GM21367 (cell line): ENCODE data around the gene KCNS3.

Experiments
- ATAC-seq: cut with Tn5 transposase; IDR thresholded peaks from one replicate; pipeline ENCODE4 v1.9.1; 2021; ENCODE audit not compliant: unreplicated experiment

KCNS3 gene

DNA sequence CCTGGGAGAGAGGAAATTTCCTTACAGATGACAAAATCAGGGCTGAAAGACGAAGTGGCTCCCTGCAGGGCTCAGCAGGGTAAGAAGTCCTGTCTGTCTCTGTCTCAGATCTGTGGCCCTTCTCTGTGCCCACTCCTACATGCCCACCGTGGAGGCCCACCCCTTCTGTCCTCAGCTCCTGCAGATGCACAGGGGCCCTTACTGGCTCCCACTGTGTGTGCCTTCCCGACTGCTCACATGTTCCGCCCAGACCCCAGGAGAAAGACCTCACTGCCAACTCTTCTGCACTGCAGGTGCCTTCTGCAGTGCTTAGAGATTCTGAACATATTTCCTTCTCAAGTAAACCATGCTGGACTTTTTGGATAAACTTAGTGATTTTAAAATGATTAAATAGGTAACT lies 1.9 kb upstream of the KCNS3 start:
- ATAC-seq, result no peak

DNA sequence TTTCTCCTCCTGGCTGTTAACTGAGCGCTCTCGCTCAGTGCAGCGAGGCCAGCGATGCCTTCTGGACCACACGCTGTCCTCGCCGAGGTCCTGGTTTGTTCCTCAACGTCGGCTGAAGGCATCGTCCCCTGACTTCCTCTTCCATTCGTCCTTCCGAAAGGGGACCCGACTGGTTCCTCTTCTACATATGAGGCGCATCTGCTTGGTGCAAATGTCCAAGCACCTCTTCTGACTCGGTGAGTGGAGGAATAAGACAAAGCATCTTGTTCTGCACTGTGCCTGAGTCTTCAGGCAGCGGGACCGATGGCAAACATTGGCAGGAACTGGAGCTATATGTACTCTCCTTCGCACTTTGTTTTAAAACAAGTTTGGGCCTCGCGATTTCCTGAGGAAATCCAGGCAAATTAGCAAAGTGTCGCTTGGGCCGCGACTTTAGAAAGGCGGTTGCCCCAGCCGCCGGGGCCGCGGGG lies 621 bp upstream of the KCNS3 start:
- peak; percentile 11 for ATAC-seq

DNA sequence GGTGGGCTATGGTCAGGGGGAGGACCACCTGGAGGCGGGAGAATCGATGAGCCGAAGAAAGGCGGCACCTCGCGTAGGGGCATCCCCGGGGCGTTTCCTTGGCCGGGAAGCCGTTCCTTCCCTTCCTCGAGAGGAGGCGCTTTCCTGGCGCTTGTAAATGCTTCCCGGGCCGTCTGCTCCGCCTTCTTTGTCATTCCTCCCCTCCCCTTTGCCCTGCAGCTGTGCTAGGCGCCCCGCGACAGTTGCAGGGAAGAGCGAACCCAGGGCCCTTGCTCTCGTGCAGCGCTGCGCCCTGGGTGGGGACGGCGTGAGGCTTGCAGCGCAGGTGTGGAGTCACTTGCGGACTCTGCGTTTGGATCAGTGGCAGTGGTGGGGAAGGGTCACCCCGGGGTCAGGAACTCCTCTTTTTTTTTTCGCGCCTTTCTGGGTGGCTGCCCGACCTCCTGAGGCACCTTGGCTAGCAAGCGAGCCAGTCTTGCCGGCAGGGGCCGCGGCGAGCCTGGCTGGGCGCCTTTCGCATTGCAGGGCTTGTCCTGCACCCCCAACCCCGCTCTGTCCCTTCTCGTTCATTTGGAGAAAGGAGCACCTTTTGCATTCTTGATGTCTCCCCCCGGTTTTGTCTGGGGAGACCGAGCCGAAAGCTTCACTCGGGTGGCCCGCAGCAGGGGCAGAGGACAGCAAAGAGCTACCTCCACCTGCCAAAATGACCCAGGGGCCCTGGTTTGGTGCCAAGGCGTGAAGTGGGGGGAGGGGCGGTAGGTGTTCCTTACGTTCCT lies 858 bp downstream of the KCNS3 start:
- no peak for ATAC-seq

DNA sequence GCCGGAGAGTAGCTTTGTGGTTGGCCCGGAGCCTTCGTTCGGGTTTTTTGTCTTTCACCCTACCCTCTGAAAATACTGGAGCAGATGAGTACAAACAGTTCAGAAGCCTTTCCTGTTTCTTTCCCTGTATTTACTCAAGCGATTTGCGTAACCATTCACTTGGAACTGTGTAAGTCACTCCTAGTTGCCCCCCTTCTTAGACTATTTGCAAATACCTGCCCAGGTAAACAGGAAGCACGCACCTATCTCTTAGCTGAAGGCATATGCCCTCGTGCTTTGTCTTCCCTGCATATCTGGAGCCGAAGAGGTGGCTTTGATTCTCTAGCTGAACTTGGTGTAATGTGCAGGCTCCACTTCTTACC lies 1.4 kb downstream of the KCNS3 start:
- no peak for ATAC-seq

DNA sequence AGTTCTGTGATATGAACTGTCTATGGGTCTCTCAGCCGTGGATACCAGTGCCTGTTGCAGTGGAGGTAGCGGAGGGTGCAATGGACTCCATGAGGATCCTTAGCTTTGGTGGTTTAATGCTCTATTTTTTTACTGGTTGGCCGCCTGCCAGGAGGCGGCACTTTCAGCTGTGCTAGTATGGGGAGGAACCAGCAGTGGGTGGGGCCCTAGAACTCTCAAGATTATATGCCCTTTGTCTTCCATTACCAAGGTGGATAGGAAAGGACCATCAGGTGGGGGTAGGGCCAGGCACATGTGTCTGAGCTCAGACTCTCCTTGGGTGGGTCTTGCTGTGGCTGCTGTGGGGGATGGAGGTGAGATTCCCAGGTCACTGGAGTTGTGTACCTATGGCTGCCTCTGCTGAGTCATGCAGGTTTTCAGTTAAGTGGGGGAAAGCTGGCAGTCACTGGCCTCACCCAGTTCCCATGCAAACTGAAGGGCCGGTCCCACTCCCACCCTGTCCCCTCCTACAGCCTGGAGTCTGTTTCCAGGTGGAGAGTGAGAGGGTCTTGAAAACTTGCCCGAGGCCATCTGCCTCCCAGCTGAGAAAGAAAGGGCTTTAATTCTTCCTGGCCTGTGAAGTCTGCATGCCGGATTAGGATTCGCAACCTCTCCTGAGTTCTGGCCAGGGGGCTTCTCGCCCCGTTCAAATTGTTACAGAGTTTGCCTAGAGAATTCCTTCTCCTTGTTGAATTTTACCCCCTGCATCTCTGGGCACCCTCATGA lies 14.5 kb downstream of the KCNS3 start:
- no peak for ATAC-seq

DNA sequence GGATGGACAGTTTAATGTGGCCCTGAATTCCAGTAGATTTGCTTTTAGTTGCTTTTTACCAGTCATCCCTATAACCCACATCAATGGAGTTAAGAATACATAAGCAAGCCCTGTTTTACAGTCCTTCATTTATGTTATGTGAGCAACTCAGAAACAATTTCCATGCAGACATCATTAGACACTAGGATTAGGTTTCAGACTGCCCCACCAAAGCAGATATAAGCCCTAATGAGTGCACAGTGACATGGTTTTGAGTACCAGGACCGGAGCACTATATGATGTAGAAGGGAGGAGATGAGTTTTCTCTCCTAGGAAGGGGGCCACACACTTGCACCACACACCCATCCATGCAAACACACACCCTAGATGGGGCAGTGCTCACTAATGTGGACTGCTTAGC lies 15.5 kb downstream of the KCNS3 start:
- ATAC-seq, result no peak

DNA sequence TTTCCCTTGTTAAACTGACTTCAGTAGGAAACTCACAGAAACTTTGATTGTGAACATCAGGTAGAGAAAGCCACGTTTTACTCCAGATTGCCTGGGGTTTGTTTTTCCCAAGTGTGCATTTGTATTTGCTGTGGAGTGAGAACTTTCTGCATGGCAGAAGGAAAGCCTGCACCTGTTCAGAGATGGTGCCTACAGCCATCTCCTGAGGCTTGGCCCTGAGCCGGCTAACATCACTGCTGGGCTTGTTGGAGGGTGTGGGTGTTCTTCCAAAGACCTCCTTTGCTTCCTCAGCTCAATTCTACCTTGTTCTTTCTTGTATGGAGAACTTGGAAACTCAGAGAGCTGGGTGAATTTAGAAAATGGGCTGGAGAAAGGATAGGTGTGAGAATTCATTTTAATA lies 16.1 kb downstream of the KCNS3 start:
- no peak for ATAC-seq

DNA sequence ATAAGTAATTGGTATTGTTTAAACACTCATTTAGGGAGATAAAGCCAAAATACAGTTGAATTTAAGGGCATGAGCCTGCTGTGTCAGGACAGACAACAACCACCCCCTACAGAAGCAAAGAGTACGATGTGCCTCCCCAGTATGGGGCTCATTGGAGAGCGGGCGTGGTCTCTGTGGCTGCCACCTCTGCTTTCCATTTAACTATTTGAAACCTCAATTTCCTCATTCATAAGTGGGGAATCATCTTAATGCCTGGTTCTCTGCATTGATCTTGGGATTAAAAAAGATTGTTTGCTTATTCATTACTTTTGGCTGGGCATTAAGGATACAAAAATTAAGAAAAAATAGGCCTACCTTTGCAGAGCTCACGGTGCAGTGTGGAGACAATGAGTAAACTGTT lies 21.4 kb downstream of the KCNS3 start:
- ATAC-seq, result no peak

DNA sequence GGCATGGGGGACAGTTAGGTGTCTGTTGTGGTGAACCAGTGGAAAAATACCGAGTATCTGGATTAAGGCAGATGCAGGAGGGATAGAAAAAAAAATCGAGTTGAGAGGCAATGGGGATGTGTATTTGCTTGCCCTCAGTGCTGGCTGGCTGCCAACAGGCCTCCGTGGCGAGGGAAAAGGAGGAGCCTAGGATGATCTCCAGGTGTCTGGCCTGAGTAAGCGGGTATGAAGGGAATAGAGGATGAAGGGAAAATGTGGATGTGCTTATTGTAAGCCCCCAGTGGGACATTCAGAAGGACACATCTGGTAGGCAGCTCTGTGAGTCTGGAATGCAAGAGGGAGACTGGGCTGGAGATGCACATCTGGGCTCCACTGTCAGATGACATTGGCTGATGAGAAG lies 22.8 kb downstream of the KCNS3 start:
- no peak for ATAC-seq

DNA sequence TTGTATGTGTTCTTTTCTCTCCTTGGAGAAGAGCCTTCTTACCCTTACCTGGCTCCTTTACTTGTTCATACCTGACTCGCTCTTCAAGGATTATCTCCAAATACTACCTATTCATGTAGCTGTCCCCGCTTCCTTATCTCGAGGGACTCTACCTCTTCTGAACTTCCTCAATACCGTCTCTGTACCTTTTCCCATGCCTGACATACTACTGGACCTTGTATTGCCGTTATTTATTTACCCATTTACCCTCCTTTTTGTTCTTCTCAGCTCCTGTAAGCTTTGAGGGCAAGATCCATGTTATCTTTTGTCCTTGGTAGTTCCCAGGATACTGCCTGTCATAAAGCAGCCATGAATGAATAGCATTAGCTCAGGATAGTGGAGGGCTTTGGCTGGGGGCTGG lies 32.5 kb downstream of the KCNS3 start:
- ATAC-seq, result no peak

DNA sequence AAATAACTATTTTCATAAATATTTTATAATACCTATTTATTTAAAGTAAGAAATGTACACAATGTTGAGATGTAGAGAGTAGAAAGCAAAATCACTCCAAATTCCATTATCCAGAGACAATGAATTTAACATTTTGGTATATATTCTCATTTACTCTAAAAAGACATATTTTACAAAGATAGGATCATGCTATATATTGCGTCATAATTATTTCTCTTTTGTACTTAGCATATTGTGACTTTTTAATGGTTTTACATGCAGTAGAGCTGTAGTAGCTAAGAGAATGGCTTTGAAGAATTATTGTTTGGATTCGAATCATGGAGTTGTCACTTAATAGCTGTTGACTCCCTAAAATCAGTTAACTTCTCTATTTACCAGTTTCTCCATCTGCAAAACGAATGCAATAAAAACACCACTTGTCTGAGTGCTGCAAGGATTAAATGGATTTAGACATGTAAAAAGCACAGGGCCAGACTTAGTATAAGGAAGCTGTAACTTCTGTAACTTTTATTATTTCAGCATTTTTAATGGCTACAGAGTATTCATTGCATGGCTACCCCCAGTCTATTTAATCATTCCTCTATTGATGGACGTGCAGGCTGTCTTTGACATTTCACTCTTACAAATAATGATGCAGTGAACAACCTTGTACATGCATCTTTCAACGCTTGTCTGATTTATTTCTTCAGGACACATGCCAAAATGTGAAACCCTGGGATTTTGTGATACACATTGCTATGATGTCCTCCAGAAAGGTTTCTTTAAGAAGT lies 33.2 kb downstream of the KCNS3 start:
- ATAC-seq, result no peak

DNA sequence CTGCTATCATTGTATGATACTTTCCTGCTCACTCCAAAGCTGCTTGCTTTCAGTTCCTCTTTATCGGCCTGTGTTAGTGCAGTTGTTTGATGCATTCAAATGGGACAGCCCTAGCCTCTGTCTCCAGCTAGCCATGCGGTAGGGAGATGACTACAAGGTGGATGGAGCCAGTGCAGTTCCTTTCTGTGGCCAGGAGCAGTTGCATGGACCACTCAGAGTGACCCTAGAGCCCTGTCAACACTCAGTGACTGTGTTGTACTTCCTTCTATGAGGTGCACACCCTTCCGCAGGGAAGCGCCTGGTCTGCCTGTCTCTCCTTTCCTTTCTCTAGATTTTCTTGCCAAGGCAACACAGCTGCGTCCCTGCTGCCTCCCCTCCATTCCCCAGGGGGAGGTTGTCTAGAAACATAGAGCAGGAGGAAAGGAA lies 33.8 kb downstream of the KCNS3 start:
- ATAC-seq, result peak; percentile 99

DNA sequence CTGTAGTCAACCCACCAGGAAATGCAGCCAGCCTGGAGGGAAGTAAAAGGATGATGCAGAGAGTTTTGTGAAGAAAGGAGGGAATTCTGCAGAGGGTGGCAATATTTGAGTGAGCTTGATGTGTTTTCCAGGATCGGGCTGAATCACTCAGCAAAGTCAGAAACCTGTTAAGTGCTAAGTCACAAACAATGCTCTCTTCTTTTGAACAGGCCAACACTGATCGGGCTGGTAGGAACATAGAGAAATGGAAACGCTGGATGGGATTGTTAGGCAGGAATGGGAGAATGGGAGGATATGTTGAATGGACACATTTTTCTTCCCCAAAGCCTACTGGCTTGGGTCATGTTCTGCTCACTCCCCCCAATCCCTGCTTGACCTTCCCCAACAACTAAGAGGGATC lies 36.6 kb downstream of the KCNS3 start:
- ATAC-seq, result no peak

DNA sequence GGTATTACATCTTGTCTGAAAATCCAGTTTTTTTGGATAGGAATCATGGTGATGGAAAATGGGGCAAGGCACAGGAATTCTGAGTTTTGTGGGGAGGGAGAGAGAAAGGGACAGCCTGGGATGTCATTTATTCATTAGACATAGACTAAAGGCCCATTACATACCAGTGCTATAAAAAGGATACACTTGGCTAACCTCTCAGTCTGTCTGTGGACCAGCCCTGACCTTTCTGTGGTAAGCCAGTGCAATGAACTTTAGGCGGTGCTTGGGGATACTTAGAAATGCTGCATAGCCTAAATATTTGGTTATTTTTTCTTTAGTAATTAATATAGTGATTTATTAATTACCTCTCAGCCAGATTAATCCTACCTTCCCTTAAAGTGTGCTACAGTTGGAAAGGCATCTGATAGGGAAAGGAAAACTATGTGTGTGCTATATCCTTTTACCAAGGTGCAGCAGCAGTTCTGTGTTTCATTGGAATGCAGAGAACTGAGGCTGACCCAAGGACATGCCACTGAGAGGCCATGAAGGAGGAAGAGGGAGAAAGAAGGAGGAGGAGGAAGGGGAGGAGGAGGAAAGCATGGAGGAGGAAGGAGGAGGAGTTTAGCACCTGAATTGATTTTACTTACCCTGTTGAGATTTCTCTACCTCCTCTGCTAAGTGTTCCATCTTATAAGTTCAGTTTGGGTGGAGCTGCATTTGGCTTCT lies 37.5 kb downstream of the KCNS3 start:
- ATAC-seq, result no peak

DNA sequence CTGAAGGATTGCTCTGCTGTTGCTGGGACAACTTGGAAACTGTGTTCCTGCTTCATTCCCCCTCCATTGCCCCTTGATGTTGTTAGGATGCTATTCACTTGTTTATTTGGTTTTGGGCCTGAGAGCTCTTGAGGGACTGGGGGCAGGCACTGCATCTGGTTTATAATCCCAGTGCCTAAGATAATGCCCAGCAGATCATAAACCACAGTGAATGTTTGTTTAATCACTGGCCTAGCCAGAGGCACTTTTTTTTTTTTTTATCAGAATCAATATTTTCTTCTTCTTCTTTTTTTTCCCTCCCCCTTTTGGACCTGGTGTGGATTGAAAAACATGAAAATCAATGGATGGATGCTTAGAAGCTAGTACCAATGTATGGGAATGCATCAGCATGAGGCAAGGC lies 38.1 kb downstream of the KCNS3 start:
- ATAC-seq, result no peak

DNA sequence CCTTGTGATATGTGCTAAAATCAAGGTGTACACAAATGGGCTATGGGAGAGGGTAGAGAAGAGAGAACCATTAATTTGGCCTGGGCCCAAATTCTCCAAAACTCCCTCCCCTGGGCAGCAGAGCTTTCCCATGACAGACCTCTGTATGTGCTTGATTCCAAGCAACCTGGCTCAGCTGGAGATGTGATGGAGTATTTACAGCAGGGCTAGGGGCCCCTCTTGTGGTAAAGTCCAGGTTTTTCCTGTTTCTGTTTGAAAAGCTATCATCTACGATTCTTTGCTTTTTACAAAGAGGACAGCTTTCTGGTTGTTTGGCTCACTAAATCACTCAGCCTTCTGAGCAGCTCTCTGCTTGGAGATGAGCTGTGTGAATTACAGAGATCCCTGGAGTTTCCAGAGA lies 40.3 kb downstream of the KCNS3 start:
- no peak for ATAC-seq

DNA sequence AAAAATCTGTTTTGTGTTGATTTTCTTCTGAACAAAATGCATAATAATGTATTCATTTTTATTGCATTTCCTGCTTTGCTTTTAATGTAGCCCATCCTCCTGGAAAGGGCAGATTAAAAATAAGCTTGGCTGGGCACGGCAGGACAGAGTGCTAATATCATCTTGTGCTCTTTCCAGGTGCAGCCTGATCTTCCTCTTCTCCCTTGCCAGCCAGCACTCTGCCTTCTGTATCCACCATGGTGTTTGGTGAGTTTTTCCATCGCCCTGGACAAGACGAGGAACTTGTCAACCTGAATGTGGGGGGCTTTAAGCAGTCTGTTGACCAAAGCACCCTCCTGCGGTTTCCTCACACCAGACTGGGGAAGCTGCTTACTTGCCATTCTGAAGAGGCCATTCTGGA lies 52.3 kb downstream of the KCNS3 start:
- ATAC-seq, result no peak

DNA sequence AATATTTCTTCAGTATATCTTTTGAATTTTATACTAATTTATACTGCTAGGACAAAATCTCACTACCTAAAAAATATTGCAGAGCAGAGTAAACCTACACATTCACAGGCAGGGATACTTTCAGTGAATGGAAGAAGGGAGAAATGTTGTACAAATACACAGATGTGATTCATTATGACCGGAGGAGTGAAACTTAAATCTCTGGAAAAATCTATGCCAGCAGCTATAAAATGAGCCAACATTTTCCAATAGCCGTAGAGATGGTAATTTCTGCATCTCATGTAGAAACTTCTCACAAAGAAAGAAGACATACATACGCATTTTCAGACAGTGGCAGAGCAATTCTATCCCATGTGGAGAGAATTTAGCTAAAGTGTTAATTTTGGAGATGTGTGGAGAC lies 54.8 kb downstream of the KCNS3 start:
- no peak for ATAC-seq

DNA sequence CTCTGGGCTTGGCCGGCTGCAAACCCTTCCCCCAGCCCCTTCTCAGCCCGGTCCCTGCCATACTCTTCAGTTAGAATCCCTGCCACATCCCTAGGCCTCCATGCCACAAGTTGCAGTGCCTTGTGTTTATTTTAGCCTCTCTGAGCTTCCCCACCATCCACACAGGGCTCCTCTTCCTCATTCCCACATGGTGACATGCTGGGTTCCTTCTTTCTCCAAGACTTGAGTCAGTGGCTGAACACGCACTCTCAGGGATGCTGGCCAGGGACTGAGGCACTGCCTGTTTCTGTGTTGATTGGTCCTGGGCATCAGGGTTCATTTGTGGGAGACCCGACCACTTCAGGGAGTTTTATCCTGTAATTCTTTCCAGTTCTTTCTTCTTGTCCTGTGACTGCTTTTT lies 56.3 kb downstream of the KCNS3 start:
- ATAC-seq, result no peak

DNA sequence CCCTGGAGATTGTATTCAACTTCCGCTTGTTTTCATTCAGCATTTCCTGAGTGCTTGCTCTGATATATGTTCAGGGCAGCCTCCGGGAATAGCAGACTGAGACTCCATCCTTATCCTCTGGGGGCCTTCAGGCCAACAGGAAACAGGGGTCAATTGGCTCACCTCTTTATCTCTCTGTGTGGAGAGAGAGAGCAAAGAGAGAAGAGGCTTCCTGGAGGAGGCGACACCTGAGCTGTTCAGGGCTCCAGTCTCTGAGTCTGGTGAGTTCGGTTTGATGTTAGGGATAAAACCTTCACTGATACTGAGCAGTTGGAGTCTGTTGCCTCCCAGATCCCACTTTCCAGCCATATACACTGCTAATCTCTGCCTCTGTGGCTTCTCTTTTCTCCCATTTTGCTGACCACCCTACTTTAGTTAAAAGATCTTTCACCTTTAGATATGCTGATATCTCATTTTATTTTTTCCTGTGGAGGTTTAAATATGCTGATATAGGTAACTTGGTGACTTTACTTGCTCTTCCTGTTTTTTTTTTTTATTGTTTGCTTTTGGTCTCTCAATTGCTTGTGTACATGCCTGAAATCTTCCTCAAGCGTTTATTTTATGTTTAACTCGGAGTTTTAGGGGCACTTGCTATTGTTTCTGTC lies 56.9 kb downstream of the KCNS3 start:
- no peak for ATAC-seq

DNA sequence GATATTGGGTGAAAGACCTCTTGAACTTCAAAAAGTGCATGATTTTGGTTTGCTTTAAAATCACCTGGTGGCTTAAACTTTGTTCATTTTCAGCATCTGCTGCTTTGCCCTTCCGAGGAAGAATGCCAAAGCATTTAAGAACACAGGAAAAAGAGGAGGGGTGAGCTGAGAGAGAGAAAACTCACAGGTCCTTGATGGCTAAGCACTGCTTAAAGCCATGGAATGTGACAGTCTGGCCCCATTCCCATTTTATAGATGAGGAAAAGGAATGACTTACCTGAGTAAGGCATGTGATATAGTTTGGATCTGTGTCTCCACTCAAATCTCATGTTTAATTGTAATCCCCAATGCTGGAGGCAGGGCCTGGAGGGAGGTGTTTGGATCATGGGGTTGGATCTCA lies 58.1 kb downstream of the KCNS3 start:
- no peak for ATAC-seq
